ENCODE measurements around the gene SERPINI1.

SERPINI1 gene

DNA sequence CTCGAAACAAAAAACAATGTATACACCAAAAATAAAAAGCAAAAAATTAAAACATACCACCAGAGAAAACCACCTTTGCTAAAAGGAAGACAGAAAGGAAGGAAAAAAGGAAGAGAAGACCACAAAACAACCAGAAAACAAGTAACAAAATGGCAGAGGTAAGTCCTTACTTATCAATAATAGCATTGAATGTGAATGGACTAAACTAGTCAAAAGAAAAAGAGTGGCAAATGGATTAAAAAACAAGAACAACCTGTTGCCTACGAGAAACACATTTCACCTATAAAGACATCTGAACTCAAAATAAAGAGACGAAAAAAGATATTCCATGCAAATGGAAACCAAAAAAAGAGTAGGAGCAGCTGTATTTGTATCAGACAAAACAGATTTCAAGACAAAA lies 23.1 kb upstream of the SERPINI1 start:
- H4K20me1 ChIP-seq, result peaks cover 16 to 100% (median 72%) of the 10 kb centered on the region in 11 experiments; a peak in 19 of 22 replicates
- peaks cover 83 to 100% (median 93%) of the 10 kb centered on the region in 11 experiments for H3K36me3 ChIP-seq
- no peak overlapping the region for H3K4me2 ChIP-seq
- H3K9me3 ChIP-seq (replicated peaks in 1 of 11), result peaks cover 0 to 22% (median 8%) of the 10 kb centered on the region in 11 experiments; a peak in 8 of 22 replicates
- no peak overlapping the region for H3K4me3 ChIP-seq
- H3K9ac ChIP-seq, result no peak overlapping the region
- no peak for TF ChIP-seq Cebpa-rat (IDR thresholded peaks at IDR 0.05)
- H3K27me3 ChIP-seq, result no peaks in the 10 kb centered on the region
- H3K4me1 ChIP-seq, result no peaks in the 10 kb centered on the region
- no peak overlapping the region for H3K27ac ChIP-seq

- TF ChIP-seq Cebpa-rat (IDR thresholded peaks at IDR 0.05), result no peak
These were observed 20.6 kb upstream of the SERPINI1 start for GRCh38 chr3:167714871-167715270.

GRCh38 chr3:167716920-167717319 lies 18.6 kb upstream of the SERPINI1 start:
- Histone ChIP-seq H3K27me3 (no peaks in the 10 kb centered on the region), H3K4me1 (no peaks in the 10 kb centered on the region), H3K9ac (no peak overlapping the region), H3K4me3 (no peak overlapping the region), H3K9me3 (replicated peaks in 1 of 11) (peaks cover 0 to 35% (median 11%) of the 10 kb centered on the region in 11 experiments; a peak in 9 of 22 replicates), H3K4me2 (no peak overlapping the region), H3K36me3 (peaks cover 80 to 100% (median 90%) of the 10 kb centered on the region in 11 experiments), H3K27ac (no peak overlapping the region), H4K20me1 (peaks cover 9 to 99% (median 63%) of the 10 kb centered on the region in 11 experiments; a peak in 17 of 22 replicates)
- TF ChIP-seq Cebpa-rat (IDR thresholded peaks at IDR 0.05), result no peak

More at GRCh38 chr3:167714871-167715270, 20.6 kb upstream of the SERPINI1 start:
- Histone ChIP-seq H3K4me3 (no peak overlapping the region), H3K27ac (no peak overlapping the region), H3K27me3 (no peaks in the 10 kb centered on the region), H3K36me3 (peaks cover 83 to 100% (median 93%) of the 10 kb centered on the region in 11 experiments), H3K9me3 (replicated peaks in 1 of 11) (peaks cover 0 to 27% (median 8%) of the 10 kb centered on the region in 11 experiments; a peak in 8 of 22 replicates), H3K9ac (no peak overlapping the region), H3K4me1 (no peaks in the 10 kb centered on the region), H3K4me2 (no peak overlapping the region), H4K20me1 (peaks cover 12 to 99% (median 60%) of the 10 kb centered on the region in 11 experiments; a peak in 19 of 22 replicates)

GRCh38 chr3:167718582-167718981 lies 16.9 kb upstream of the SERPINI1 start:
- TF ChIP-seq Cebpa-rat (IDR thresholded peaks at IDR 0.05), result no peak
- H3K36me3 ChIP-seq, result peaks cover 87 to 99% (median 95%) of the 10 kb centered on the region in 11 experiments

GRCh38 chr3:167723025-167723512 lies 12.5 kb upstream of the SERPINI1 start:
- H3K4me1 ChIP-seq, result peaks cover 0 to 21% (median 0%) of the 10 kb centered on the region in 10 experiments; a peak in 2 of 20 replicates
- peaks cover 60 to 98% (median 84%) of the 10 kb centered on the region in 11 experiments for H4K20me1 ChIP-seq
- peaks cover 56 to 76% (median 64%) of the 10 kb centered on the region in 11 experiments for H3K36me3 ChIP-seq
- H3K27ac ChIP-seq, result no peak overlapping the region
- H3K4me3 ChIP-seq, result no peak overlapping the region
- peaks cover 0 to 13% (median 5%) of the 10 kb centered on the region in 11 experiments; a peak in 4 of 22 replicates for H3K9me3 ChIP-seq (replicated peaks in 1 of 11)
- H3K4me2 ChIP-seq, result no peak overlapping the region
- no peaks in the 10 kb centered on the region for H3K27me3 ChIP-seq
- H3K9ac ChIP-seq, result no peak overlapping the region
- no peak for TF ChIP-seq Cebpa-rat (IDR thresholded peaks at IDR 0.05)

More at GRCh38 chr3:167718582-167718981, 16.9 kb upstream of the SERPINI1 start:
- no peaks in the 10 kb centered on the region for H3K27me3 ChIP-seq
- H4K20me1 ChIP-seq, result peaks cover 21 to 99% (median 72%) of the 10 kb centered on the region in 11 experiments; a peak in 20 of 22 replicates
- H3K4me1 ChIP-seq, result no peaks in the 10 kb centered on the region
- no peak overlapping the region for H3K9ac ChIP-seq
- no peak overlapping the region for H3K4me3 ChIP-seq
- no peak overlapping the region for H3K27ac ChIP-seq
- H3K4me2 ChIP-seq, result no peak overlapping the region
- H3K9me3 ChIP-seq (replicated peaks in 1 of 11), result peaks cover 0 to 34% (median 10%) of the 10 kb centered on the region in 11 experiments; a peak in 9 of 22 replicates

DNA sequence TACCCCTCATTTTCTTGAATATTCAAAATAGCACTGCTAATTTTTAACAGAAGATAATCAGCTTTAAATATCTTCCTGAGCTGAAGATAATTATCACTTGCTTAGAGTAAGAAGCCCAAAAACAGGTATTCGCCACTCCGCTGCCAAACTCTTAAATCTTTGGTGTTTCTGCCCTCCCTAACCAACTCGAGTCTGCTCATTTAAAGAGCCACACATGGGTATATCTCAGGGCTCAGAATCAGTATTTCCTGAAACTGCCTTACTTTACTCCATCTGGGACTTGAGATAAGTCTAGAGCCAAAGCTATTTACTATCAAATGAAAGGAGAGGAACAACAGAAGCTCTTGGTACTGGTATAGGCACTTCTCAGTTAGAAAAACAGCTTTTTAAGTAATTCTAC lies 11.6 kb upstream of the SERPINI1 start:
- Histone ChIP-seq H3K4me3 (no peak overlapping the region), H3K27ac (no peak overlapping the region), H3K27me3 (no peaks in the 10 kb centered on the region), H3K9me3 (replicated peaks in 1 of 11) (peaks cover 0 to 8% (median 0%) of the 10 kb centered on the region in 11 experiments; a peak in 3 of 22 replicates), H3K36me3 (peaks cover 48 to 68% (median 56%) of the 10 kb centered on the region in 11 experiments), H3K4me2 (no peak overlapping the region), H3K9ac (no peak overlapping the region), H3K4me1 (peaks cover 0 to 28% (median 0%) of the 10 kb centered on the region in 10 experiments; a peak in 4 of 20 replicates), H4K20me1 (peaks cover 68 to 99% (median 92%) of the 10 kb centered on the region in 11 experiments)
- TF ChIP-seq Cebpa-rat (IDR thresholded peaks at IDR 0.05), result no peak

- no peak overlapping the region for H3K27ac ChIP-seq
- peak overlapping the region in 2 of 11 experiments; percentile 35 to 47; a peak in 2 of 22 replicates for H3K4me2 ChIP-seq
- no peaks in the 10 kb centered on the region for H3K27me3 ChIP-seq
- peaks cover 10 to 68% (median 12%) of the 10 kb centered on the region in 10 experiments; a peak in 18 of 20 replicates for H3K4me1 ChIP-seq
- H3K4me3 ChIP-seq, result no peak overlapping the region
- peaks cover 8 to 33% (median 19%) of the 10 kb centered on the region in 11 experiments; a peak in 19 of 22 replicates for H3K36me3 ChIP-seq
- no peak overlapping the region for H3K9ac ChIP-seq
- H4K20me1 ChIP-seq, result peaks cover 95 to 99% (median 98%) of the 10 kb centered on the region in 11 experiments
- H3K9me3 ChIP-seq (replicated peaks in 1 of 11), result no peaks in the 10 kb centered on the region; a peak in 1 of 22 replicates
- no peak for TF ChIP-seq Cebpa-rat (IDR thresholded peaks at IDR 0.05)
These were observed 7.3 kb upstream of the SERPINI1 start for GRCh38 chr3:167728176-167728575.

DNA sequence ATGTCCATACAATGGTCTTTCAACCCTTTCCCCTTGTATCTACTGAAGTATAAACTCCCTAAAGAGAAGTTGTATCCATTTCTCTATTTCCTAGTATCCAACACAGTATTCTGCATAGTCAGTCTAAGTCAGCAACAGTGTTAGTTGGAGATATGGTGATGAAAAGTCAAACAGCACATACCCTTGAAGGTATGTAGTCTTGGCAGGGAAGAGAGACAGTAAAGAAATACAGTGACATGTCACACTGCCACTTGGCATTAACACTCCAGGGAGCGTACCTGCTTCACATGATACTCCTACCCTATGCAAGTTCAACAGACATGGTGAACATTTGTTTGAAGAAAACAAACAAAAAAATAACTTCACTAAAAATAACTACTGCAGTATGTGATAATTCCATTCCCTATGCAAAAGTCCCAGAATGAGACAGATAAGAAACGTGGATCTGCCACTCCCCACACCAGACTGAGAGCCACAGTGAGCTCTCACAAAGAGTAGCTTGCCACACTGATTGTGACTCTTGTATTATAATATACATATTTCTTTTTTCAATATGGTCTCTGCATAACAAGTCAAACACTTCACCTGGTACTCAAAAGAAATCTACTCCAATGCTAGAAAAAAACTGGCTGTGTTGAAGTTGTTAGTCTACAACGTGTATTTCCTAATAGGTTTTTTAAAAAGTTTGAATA lies 6.7 kb upstream of the SERPINI1 start:
- H3K27me3 ChIP-seq, result no peaks in the 10 kb centered on the region
- peaks cover 14 to 74% (median 17%) of the 10 kb centered on the region in 10 experiments; a peak in 18 of 20 replicates for H3K4me1 ChIP-seq
- H3K9me3 ChIP-seq (replicated peaks in 1 of 11), result no peaks in the 10 kb centered on the region
- TF ChIP-seq Cebpa-rat (IDR thresholded peaks at IDR 0.05), result no peak
- no peak overlapping the region for H3K4me3 ChIP-seq
- H3K27ac ChIP-seq, result no peak overlapping the region
- peaks cover 4 to 31% (median 13%) of the 10 kb centered on the region in 11 experiments; a peak in 18 of 22 replicates for H3K36me3 ChIP-seq
- peaks cover 89 to 98% (median 97%) of the 10 kb centered on the region in 11 experiments for H4K20me1 ChIP-seq
- H3K9ac ChIP-seq, result no peak overlapping the region
- H3K4me2 ChIP-seq, result peak overlapping the region in 2 of 11 experiments; percentile 35 to 47; a peak in 3 of 22 replicates

DNA sequence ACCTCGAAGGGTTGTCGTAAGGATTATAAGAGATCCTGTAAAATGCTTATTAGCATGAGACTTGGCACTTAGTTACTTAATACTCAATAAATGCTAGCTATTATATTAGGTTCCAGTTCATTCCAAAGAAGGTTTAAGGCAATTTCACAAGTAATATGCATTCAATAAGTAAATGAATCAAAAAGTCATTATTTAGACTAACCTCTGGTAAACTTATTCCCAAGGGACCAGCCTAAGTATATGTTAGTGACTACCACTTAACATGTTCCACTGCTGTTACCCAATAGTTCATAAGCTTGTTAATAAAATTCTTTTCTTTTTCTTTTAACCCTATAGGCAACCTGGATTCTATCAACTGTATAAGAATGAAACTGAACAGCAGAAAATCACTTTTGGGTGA lies 5.9 kb upstream of the SERPINI1 start:
- Histone ChIP-seq H3K4me2 (peak overlapping the region in 1 of 11 experiments; percentile 35; a peak in 2 of 22 replicates), H3K9ac (no peak overlapping the region), H3K27me3 (no peaks in the 10 kb centered on the region), H4K20me1 (peaks cover 81 to 97% (median 89%) of the 10 kb centered on the region in 11 experiments), H3K4me1 (peaks cover 14 to 74% (median 18%) of the 10 kb centered on the region in 10 experiments; a peak in 18 of 20 replicates), H3K4me3 (no peak overlapping the region), H3K9me3 (replicated peaks in 1 of 11) (no peaks in the 10 kb centered on the region), H3K27ac (no peak overlapping the region), H3K36me3 (peaks cover 0 to 23% (median 6%) of the 10 kb centered on the region in 11 experiments; a peak in 12 of 22 replicates)
- TF ChIP-seq Cebpa-rat (IDR thresholded peaks at IDR 0.05), result no peak

Data from BLaER1 treated with 17β-estradiol and CSF1 and Interleukin-3, amounts not matched to agents 10 nM and 100 nM (cell line).